ENCODE results near the gene TRANK1.

TRANK1 gene

DNA sequence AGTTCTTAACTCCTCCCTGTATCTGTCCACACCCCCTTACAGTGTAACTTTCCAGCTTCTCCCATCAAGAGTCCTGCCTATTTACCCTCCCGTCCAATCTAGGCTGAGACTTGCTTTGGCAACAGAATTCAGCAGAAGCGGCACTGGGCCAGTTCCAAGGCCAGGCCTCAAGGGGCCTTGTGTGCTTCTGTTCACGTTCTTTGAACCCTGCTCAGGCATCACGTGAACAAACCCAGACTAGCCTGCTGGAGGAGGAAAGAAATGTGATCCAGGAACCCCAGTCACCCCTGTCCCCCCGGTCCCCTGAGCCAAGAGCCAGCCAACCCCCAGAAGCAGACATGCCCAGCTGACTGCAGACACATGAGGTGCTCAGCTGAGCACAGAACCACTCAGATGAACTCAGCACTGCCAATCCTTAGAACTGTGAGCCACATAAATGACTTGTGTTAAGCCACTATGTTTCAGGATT is 104.4 kb downstream of the TRANK1 start:
- no peaks in the 10 kb centered on the region for H3K27me3 ChIP-seq (ENCODE audit: insufficient read depth, low read length)
- H3K4me3 ChIP-seq (ENCODE audit: low read depth, low read length): no peak overlapping the region
- no peak overlapping the region for H2BK5ac ChIP-seq (ENCODE audit: low read depth, low read length, poor library complexity)
- H3K36me3 ChIP-seq (ENCODE audit: control insufficient read depth in 1 of 2, insufficient read depth in 2 of 2, low read length in 2 of 2): no peaks in the 10 kb centered on the region
- peaks cover 0 to 2% of the 10 kb centered on the region in 2 experiments for H3K4me1 ChIP-seq (ENCODE audit: control insufficient read depth in 1 of 2, insufficient read depth in 2 of 2, low read length in 2 of 2)
- peaks cover 6% of the 10 kb centered on the region for H3K9me3 ChIP-seq (ENCODE audit: insufficient read depth, low read depth, low read length)
- H4K8ac ChIP-seq (ENCODE audit: low read depth, low read length): no peak overlapping the region
- no peak overlapping the region for H2AK5ac ChIP-seq (ENCODE audit: low read length)
- no peak overlapping the region for H4K91ac ChIP-seq (ENCODE audit: low read depth, low read length)
- no peak overlapping the region for H3K27ac ChIP-seq (ENCODE audit: low read depth, low read length)
- H4K12ac ChIP-seq (ENCODE audit: low read depth, low read length): no peak overlapping the region
- no peak overlapping the region for H2AFZ ChIP-seq (ENCODE audit: insufficient read depth, low read length, poor library complexity)
- no peaks in the 10 kb centered on the region for H3K79me1 ChIP-seq (ENCODE audit: low read length)
- H3K23ac ChIP-seq (ENCODE audit: low read length): no peak overlapping the region
- H3K14ac ChIP-seq (ENCODE audit: low read length): no peak overlapping the region
- no peak overlapping the region for H2BK120ac ChIP-seq (ENCODE audit: insufficient read depth, low read length, poor library complexity)
- no peak overlapping the region for H2BK12ac ChIP-seq (ENCODE audit: low read length)
- H3K4ac ChIP-seq (ENCODE audit: low read depth, low read length): no peak overlapping the region
- H3K4me2 ChIP-seq (ENCODE audit: low read length): no peak overlapping the region
- DNase-seq: no peak
- no peak overlapping the region for H3K9ac ChIP-seq (ENCODE audit: low read length)
- H3K18ac ChIP-seq (ENCODE audit: low read length): no peak overlapping the region
- H3K79me2 ChIP-seq (ENCODE audit: control insufficient read depth, insufficient read depth, low read length, poor library complexity): no peaks in the 10 kb centered on the region
- no CpG with 5 or more reads among the region's 5 CpGs for WGBS (ENCODE audit: extremely low coverage, insufficient coverage, insufficient read length)

DNA sequence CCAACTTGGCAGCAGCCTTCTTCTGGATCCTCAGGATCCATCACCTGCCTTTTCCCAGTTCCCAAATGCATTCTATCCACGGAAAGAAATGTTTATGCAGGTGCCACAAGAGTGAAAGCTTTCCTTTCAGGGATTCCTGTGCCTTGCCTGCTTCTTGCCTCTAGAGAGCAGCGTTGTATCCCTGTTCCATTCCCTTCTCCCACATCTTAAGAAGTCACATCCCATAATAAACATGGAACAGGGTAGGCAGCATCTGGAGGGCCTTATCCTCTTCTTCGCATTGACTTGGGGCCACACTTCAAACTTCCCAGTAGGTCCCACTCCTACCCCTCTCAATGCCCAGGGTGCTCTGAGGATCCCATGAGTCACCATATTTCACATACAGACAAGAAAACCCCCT is 107.8 kb downstream of the TRANK1 start:
- no peak overlapping the region for H4K91ac ChIP-seq (ENCODE audit: low read depth, low read length)
- peak overlapping the region; percentile 58 for H3K23ac ChIP-seq (ENCODE audit: low read length)
- no peak overlapping the region for H2AFZ ChIP-seq (ENCODE audit: insufficient read depth, low read length, poor library complexity)
- no peak overlapping the region for H3K4me2 ChIP-seq (ENCODE audit: low read length)
- H3K4me3 ChIP-seq (ENCODE audit: low read depth, low read length): no peak overlapping the region
- H3K36me3 ChIP-seq (ENCODE audit: control insufficient read depth in 1 of 2, insufficient read depth in 2 of 2, low read length in 2 of 2): no peaks in the 10 kb centered on the region
- H2AK5ac ChIP-seq (ENCODE audit: low read length): no peak overlapping the region
- no peak for DNase-seq
- H4K12ac ChIP-seq (ENCODE audit: low read depth, low read length): no peak overlapping the region
- WGBS (ENCODE audit: extremely low coverage, insufficient coverage, insufficient read length): no CpG with 5 or more reads among the region's 3 CpGs
- no peak overlapping the region for H3K14ac ChIP-seq (ENCODE audit: low read length)
- peaks cover 3% of the 10 kb centered on the region for H3K9me3 ChIP-seq (ENCODE audit: insufficient read depth, low read depth, low read length)
- H3K27ac ChIP-seq (ENCODE audit: low read depth, low read length): no peak overlapping the region
- no peak overlapping the region for H3K4ac ChIP-seq (ENCODE audit: low read depth, low read length)
- no peak overlapping the region for H4K8ac ChIP-seq (ENCODE audit: low read depth, low read length)
- no peak overlapping the region for H2BK5ac ChIP-seq (ENCODE audit: low read depth, low read length, poor library complexity)
- H3K27me3 ChIP-seq (ENCODE audit: insufficient read depth, low read length): no peaks in the 10 kb centered on the region
- H3K18ac ChIP-seq (ENCODE audit: low read length): no peak overlapping the region
- H3K4me1 ChIP-seq (ENCODE audit: control insufficient read depth in 1 of 2, insufficient read depth in 2 of 2, low read length in 2 of 2): peaks cover 0 to 2% of the 10 kb centered on the region in 2 experiments
- H3K9ac ChIP-seq (ENCODE audit: low read length): no peak overlapping the region
- no peaks in the 10 kb centered on the region for H3K79me2 ChIP-seq (ENCODE audit: control insufficient read depth, insufficient read depth, low read length, poor library complexity)
- H2BK120ac ChIP-seq (ENCODE audit: insufficient read depth, low read length, poor library complexity): no peak overlapping the region
- H2BK12ac ChIP-seq (ENCODE audit: low read length): no peak overlapping the region
- no peaks in the 10 kb centered on the region for H3K79me1 ChIP-seq (ENCODE audit: low read length)

DNA sequence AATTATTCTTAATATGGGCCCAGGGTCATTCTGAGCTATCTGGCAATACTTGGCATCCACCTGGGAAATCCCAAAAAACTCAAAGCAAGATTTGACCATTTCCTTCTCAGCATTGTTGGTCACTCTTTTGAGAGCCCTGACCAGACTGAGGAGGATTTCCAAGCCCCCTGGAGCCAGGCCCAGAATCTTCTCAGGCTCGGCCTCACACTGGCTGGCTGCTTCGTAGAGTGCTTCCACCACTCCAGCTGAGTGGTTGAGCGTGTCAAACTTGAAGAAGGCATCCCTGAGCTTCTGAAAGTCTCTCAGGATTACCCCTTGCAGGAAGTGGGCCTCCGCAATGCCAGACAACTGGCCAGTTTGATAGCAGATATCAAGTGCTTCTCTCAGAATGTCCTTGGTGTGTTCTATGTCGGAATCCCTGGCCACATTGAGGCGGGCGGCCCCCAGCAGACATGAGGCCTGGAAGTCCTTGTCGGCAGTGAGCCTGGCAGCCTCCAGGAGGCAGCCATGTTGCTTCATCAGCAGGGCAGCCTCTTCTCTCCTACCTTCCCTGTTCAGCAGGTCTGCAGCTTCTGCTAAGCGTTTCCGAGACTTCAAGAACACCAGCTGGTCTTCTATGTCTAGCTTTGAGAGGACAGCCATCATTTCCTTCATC is 111.6 kb downstream of the TRANK1 start:
- H3K27me3 ChIP-seq (ENCODE audit: insufficient read depth, low read length): no peaks in the 10 kb centered on the region
- no peaks in the 10 kb centered on the region for H3K79me2 ChIP-seq (ENCODE audit: control insufficient read depth, insufficient read depth, low read length, poor library complexity)
- H2BK5ac ChIP-seq (ENCODE audit: low read depth, low read length, poor library complexity): no peak overlapping the region
- no peak overlapping the region for H3K4me2 ChIP-seq (ENCODE audit: low read length)
- no peaks in the 10 kb centered on the region for H3K36me3 ChIP-seq (ENCODE audit: control insufficient read depth in 1 of 2, insufficient read depth in 2 of 2, low read length in 2 of 2)
- H3K9ac ChIP-seq (ENCODE audit: low read length): no peak overlapping the region
- H4K8ac ChIP-seq (ENCODE audit: low read depth, low read length): no peak overlapping the region
- no peak for DNase-seq
- H4K12ac ChIP-seq (ENCODE audit: low read depth, low read length): no peak overlapping the region
- H3K79me1 ChIP-seq (ENCODE audit: low read length): no peaks in the 10 kb centered on the region
- no peak overlapping the region for H4K91ac ChIP-seq (ENCODE audit: low read depth, low read length)
- H2BK12ac ChIP-seq (ENCODE audit: low read length): no peak overlapping the region
- H3K23ac ChIP-seq (ENCODE audit: low read length): no peak overlapping the region
- H3K4me3 ChIP-seq (ENCODE audit: low read depth, low read length): no peak overlapping the region
- H2AK5ac ChIP-seq (ENCODE audit: low read length): no peak overlapping the region
- H2BK120ac ChIP-seq (ENCODE audit: insufficient read depth, low read length, poor library complexity): no peak overlapping the region
- WGBS (ENCODE audit: extremely low coverage, insufficient coverage, insufficient read length): no CpG with 5 or more reads among the region's 10 CpGs
- H3K4ac ChIP-seq (ENCODE audit: low read depth, low read length): no peak overlapping the region
- no peak overlapping the region for H3K18ac ChIP-seq (ENCODE audit: low read length)
- no peak overlapping the region for H3K27ac ChIP-seq (ENCODE audit: low read depth, low read length)
- H3K4me1 ChIP-seq (ENCODE audit: control insufficient read depth in 1 of 2, insufficient read depth in 2 of 2, low read length in 2 of 2): peaks cover 0 to 2% of the 10 kb centered on the region in 2 experiments
- peaks cover 3% of the 10 kb centered on the region for H3K9me3 ChIP-seq (ENCODE audit: insufficient read depth, low read depth, low read length)
- no peak overlapping the region for H2AFZ ChIP-seq (ENCODE audit: insufficient read depth, low read length, poor library complexity)
- no peak overlapping the region for H3K14ac ChIP-seq (ENCODE audit: low read length)

DNA sequence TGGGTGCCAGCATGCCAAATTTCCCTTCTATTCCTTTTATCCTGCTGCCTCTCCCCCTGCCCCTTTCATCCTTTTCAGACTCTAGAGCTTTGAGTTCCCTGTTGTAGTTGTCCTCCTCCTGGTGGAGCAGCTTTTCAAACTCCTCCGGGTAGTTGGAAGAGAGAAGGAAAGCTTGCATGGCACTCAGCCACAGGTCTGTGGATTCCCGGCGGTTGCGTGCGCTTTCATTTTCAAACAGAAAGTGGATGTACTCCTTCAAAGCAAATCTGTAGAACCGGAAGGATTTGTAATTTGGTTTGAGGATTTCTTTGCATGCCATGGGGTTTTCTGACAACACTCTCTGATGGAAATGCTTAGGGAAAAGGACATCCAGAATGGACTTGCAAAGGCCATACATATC is 112.4 kb downstream of the TRANK1 start:
- no peak overlapping the region for H3K9ac ChIP-seq (ENCODE audit: low read length)
- no peak overlapping the region for H3K4ac ChIP-seq (ENCODE audit: low read depth, low read length)
- H3K14ac ChIP-seq (ENCODE audit: low read length): no peak overlapping the region
- no peak overlapping the region for H2BK5ac ChIP-seq (ENCODE audit: low read depth, low read length, poor library complexity)
- no peak overlapping the region for H2AK5ac ChIP-seq (ENCODE audit: low read length)
- H3K4me1 ChIP-seq (ENCODE audit: control insufficient read depth in 1 of 2, insufficient read depth in 2 of 2, low read length in 2 of 2): peaks cover 0 to 2% of the 10 kb centered on the region in 2 experiments
- no peak overlapping the region for H3K27ac ChIP-seq (ENCODE audit: low read depth, low read length)
- no peak for DNase-seq
- H3K18ac ChIP-seq (ENCODE audit: low read length): no peak overlapping the region
- H3K9me3 ChIP-seq (ENCODE audit: insufficient read depth, low read depth, low read length): peaks cover 3% of the 10 kb centered on the region
- no peaks in the 10 kb centered on the region for H3K27me3 ChIP-seq (ENCODE audit: insufficient read depth, low read length)
- H4K12ac ChIP-seq (ENCODE audit: low read depth, low read length): no peak overlapping the region
- no peak overlapping the region for H4K8ac ChIP-seq (ENCODE audit: low read depth, low read length)
- no peak overlapping the region for H3K23ac ChIP-seq (ENCODE audit: low read length)
- no peak overlapping the region for H4K91ac ChIP-seq (ENCODE audit: low read depth, low read length)
- H3K79me1 ChIP-seq (ENCODE audit: low read length): no peaks in the 10 kb centered on the region
- no peaks in the 10 kb centered on the region for H3K79me2 ChIP-seq (ENCODE audit: control insufficient read depth, insufficient read depth, low read length, poor library complexity)
- WGBS (ENCODE audit: extremely low coverage, insufficient coverage, insufficient read length): no CpG with 5 or more reads among the region's 6 CpGs
- no peaks in the 10 kb centered on the region for H3K36me3 ChIP-seq (ENCODE audit: control insufficient read depth in 1 of 2, insufficient read depth in 2 of 2, low read length in 2 of 2)
- H3K4me2 ChIP-seq (ENCODE audit: low read length): no peak overlapping the region
- no peak overlapping the region for H2BK12ac ChIP-seq (ENCODE audit: low read length)
- no peak overlapping the region for H3K4me3 ChIP-seq (ENCODE audit: low read depth, low read length)
- H2AFZ ChIP-seq (ENCODE audit: insufficient read depth, low read length, poor library complexity): no peak overlapping the region
- H2BK120ac ChIP-seq (ENCODE audit: insufficient read depth, low read length, poor library complexity): no peak overlapping the region
